Measurements from ENCODE around the gene GAD1. TPM values are rescaled to one million over a fixed set of nuclear protein-coding genes. Genes with fewer than 3 reads are reported as not detected.

Gene GAD1
- total RNA-seq, 2 experiments from 2014 or later, result not detected

DNA sequence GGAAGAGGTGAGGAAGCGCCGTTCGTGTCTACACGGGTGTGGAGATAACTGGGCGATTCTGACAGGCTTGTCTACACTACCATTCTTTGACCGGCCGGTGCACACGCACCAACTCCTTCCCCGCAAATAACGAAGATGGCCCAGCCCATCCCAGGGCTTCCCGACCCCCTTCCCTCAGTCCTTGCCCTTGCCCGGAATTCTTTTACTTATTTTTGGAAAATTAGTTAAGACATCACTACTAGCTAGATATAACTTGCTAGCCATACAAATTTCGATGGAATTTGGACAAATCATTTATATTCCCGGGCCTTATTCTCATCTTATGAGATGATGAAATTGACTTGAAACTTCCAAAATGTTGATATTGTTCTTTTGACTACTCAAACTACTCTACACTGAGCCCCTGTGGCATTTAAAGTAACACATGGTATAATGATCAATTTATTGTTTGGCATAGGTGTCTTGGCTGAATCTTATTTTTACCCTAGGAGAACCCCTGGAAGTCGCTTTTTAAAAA is 45.2 kb upstream of the GAD1 start:
- ATAC-seq (ENCODE audit: poor library complexity) (no peak), DNase-seq (no peak)
- Histone ChIP-seq H3K4me3 (ENCODE audit: low read length) (peak overlapping the region; percentile 64), H3K36me3 (ENCODE audit: insufficient read depth, low read length) (no peaks in the 10 kb centered on the region), H3K9me3 (ENCODE audit: control insufficient read depth in 1 of 2, insufficient read depth in 1 of 2, low read length in 2 of 2) (peaks cover 0 to 4% of the 10 kb centered on the region in 2 experiments), H3K27ac (ENCODE audit: low read depth in 1 of 2, low read length in 2 of 2) (no peak overlapping the region), H3K27me3 (ENCODE audit: control insufficient read depth in 1 of 2, insufficient read depth in 2 of 2, low read length in 2 of 2) (no peaks in the 10 kb centered on the region), H3K4me1 (ENCODE audit: insufficient read depth, low read length) (peaks cover 14% of the 10 kb centered on the region)
- Mint-ChIP-seq H3K4me3 (peak overlapping the region; percentile 84), H3K4me1 (ENCODE audit: low read depth) (peaks cover 27% of the 10 kb centered on the region), H3K27ac (no peak overlapping the region), H3K36me3 (ENCODE audit: low read depth) (no peaks in the 10 kb centered on the region), H3K9me3 (no peaks in the 10 kb centered on the region), H3K27me3 (peaks cover 5% of the 10 kb centered on the region)
- TF ChIP-seq, protein P1, sequence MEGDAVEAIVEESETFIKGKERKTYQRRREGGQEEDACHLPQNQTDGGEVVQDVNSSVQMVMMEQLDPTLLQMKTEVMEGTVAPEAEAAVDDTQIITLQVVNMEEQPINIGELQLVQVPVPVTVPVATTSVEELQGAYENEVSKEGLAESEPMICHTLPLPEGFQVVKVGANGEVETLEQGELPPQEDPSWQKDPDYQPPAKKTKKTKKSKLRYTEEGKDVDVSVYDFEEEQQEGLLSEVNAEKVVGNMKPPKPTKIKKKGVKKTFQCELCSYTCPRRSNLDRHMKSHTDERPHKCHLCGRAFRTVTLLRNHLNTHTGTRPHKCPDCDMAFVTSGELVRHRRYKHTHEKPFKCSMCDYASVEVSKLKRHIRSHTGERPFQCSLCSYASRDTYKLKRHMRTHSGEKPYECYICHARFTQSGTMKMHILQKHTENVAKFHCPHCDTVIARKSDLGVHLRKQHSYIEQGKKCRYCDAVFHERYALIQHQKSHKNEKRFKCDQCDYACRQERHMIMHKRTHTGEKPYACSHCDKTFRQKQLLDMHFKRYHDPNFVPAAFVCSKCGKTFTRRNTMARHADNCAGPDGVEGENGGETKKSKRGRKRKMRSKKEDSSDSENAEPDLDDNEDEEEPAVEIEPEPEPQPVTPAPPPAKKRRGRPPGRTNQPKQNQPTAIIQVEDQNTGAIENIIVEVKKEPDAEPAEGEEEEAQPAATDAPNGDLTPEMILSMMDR (IDR thresholded peaks at IDR 0.05), result no peak
- ChIA-PET POLR2A (interaction anchor here (0.9 kb wide), 1 partner anchor 11 kb away, joined by 3 read pairs; no protein-coding TSS in a partner anchor), CTCF (interaction anchor here (1.0 kb wide), 1 partner anchor 44 kb away, joined by 3 read pairs; no protein-coding TSS in a partner anchor)
- intact Hi-C loops (cut with DNase I, micrococcal nuclease), result loop anchor here in 1 of 2 experiments (5.0 to 10.0 kb wide), 2 partner anchors 117 to 161 kb away; no protein-coding TSS in a partner anchor

DNA sequence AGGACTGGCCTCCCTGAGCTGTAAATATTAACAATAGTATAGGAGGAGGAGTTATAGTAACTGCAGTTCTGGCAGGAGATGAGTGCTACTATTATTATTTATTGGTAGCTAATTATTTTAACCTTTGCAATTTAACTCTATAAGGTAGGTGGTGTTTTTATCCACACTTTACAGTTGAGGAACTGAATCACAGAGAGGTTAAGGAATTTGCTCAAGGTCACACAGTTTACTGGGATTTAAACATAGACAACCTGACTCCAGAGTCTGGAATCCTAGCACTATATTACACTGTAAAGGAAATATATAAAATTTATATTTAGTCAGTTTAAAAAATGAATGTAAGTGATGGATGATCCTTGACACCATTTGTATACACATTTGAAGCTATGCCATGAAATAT is 44.4 kb upstream of the GAD1 start:
- ATAC-seq (ENCODE audit: poor library complexity) (no peak), DNase-seq (no peak)
- Mint-ChIP-seq H3K27me3 (peaks cover 5% of the 10 kb centered on the region), H3K9me3 (no peaks in the 10 kb centered on the region), H3K4me1 (ENCODE audit: low read depth) (peaks cover 21% of the 10 kb centered on the region), H3K4me3 (peak overlapping the region; percentile 77), H3K27ac (no peak overlapping the region), H3K36me3 (ENCODE audit: low read depth) (no peaks in the 10 kb centered on the region)
- intact Hi-C loops (cut with DNase I, micrococcal nuclease), result loop anchor here in 1 of 2 experiments (5.0 to 10.0 kb wide), 2 partner anchors 117 to 160 kb away; no protein-coding TSS in a partner anchor
- Histone ChIP-seq H3K27ac (ENCODE audit: low read depth in 1 of 2, low read length in 2 of 2) (no peak overlapping the region), H3K9me3 (ENCODE audit: control insufficient read depth in 1 of 2, insufficient read depth in 1 of 2, low read length in 2 of 2) (peaks cover 0 to 4% of the 10 kb centered on the region in 2 experiments), H3K27me3 (ENCODE audit: control insufficient read depth in 1 of 2, insufficient read depth in 2 of 2, low read length in 2 of 2) (peaks cover 0 to 2% of the 10 kb centered on the region in 2 experiments), H3K4me1 (ENCODE audit: insufficient read depth, low read length) (peaks cover 14% of the 10 kb centered on the region), H3K4me3 (ENCODE audit: low read length) (no peak overlapping the region), H3K36me3 (ENCODE audit: insufficient read depth, low read length) (no peaks in the 10 kb centered on the region)
- TF ChIP-seq, protein P1 (IDR thresholded peaks at IDR 0.05), result no peak
- CTCF ChIA-PET, result interaction anchor here (1.0 to 1.3 kb wide), 2 partner anchors 11 to 43 kb away, joined by 3 read pairs; no protein-coding TSS in a partner anchor
- POLR2A ChIA-PET, result interaction anchor here (0.9 kb wide), 1 partner anchor 11 kb away, joined by 3 read pairs; no protein-coding TSS in a partner anchor

DNA sequence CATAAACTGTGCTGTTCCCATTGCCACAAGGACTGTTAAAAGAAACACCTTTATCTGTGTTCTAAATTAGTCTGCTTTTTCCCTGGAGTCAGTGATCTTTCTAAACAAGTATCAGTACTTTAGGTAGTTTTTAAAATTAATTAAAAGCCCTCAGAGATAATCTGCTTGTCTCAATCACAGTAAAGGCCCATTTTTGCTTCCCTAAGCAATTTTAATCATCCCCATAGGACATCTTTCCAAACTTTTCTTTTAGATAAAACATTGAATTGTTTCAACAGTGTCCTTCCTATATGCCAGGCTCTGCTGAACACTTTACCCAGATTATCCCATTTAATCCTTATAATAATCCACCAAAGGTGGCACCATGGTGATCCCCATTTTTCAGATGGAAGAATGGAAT is 42.6 kb upstream of the GAD1 start:
- Mint-ChIP-seq H3K4me3 (no peak overlapping the region), H3K9me3 (no peaks in the 10 kb centered on the region), H3K36me3 (ENCODE audit: low read depth) (no peaks in the 10 kb centered on the region), H3K27me3 (peaks cover 14% of the 10 kb centered on the region), H3K27ac (no peak overlapping the region), H3K4me1 (ENCODE audit: low read depth) (peaks cover 21% of the 10 kb centered on the region)
- H3K4me3 ChIP-seq (ENCODE audit: low read length), result no peak overlapping the region
- ATAC-seq (ENCODE audit: poor library complexity), result no peak
- ChIA-PET POLR2A (no interaction called here), CTCF (no interaction called here)
- H3K36me3 ChIP-seq (ENCODE audit: insufficient read depth, low read length), result no peaks in the 10 kb centered on the region
- H3K4me1 ChIP-seq (ENCODE audit: insufficient read depth, low read length), result peaks cover 14% of the 10 kb centered on the region
- intact Hi-C loops (cut with DNase I, micrococcal nuclease), result loop anchor here in 1 of 2 experiments (5.0 to 10.0 kb wide), 2 partner anchors 119 to 158 kb away; no protein-coding TSS in a partner anchor
- H3K27ac ChIP-seq (ENCODE audit: low read depth in 1 of 2, low read length in 2 of 2), result no peak overlapping the region
- H3K9me3 ChIP-seq (ENCODE audit: control insufficient read depth in 1 of 2, insufficient read depth in 1 of 2, low read length in 2 of 2), result peaks cover 0 to 4% of the 10 kb centered on the region in 2 experiments
- DNase-seq, result no peak
- TF ChIP-seq, protein P1 (IDR thresholded peaks at IDR 0.05), result no peak
- peaks cover 0 to 12% of the 10 kb centered on the region in 2 experiments for H3K27me3 ChIP-seq (ENCODE audit: control insufficient read depth in 1 of 2, insufficient read depth in 2 of 2, low read length in 2 of 2)

All from CD4-positive, alpha-beta T cell (primary cell).